ENCODE results near the gene SLAIN2. TPM values are rescaled to one million over a fixed set of nuclear protein-coding genes. Genes with fewer than 3 reads are reported as not detected.
A peak's percentile ranks its signal among the peaks of the same experiment; 100 is the strongest.

The SLAIN2 gene
- total and polyA plus RNA-seq, 11 donors = 26.0 to 178 (median 124) TPM

- TF ChIP-seq POLR2A (IDR thresholded peaks at IDR 0.05) (no peak), CTCF (IDR thresholded peaks at IDR 0.05) (no peak)
- Histone ChIP-seq H3K9me3 (no peaks in the 10 kb centered on the region), H3K4me3 (peak overlapping the region; percentile 77 to 97 (median 93)), H3K27me3 (no peaks in the 10 kb centered on the region), H3K27ac (peak overlapping the region; percentile 94 to 99 (median 98)), H3K4me1 (peaks cover 3 to 69% (median 46%) of the 10 kb centered on the region in 12 donors), H3K36me3 (no peaks in the 10 kb centered on the region)
- WGBS, 4 donors = 0 to 1% (median 0%) methylated on average over 5 of the region's 5 CpGs
- DNase-seq (no peak), ATAC-seq (no peak)
- intact Hi-C loops (cut with DNase I) = loop anchor here in 1 of 10 donors (5.0 kb wide), 1 partner anchor 70 kb away; no protein-coding TSS in a partner anchor
Observed at GRCh38 chr4:48342606-48342880, 1.2 kb downstream of the SLAIN2 start.

DNA sequence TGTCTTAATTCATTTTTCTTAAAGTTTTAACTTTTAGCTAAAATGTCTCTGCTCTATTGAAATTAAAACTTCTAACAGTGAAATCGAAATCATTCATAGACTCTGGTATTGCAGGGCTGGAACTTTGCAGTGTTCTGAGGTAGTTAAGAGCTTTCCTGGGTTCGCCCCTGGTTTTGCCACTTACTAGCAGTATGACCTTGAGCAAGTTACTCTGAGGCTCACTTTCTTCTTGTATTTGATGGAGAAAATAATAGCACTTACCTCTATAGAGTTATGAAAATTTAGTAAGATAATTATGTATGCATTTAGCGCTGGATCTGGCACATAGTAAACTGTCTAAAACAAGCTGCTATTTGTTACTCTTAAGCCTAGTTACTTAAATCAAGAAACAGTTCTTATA is 1.7 kb downstream of the SLAIN2 start:
- no peak for ATAC-seq
- intact Hi-C loops (cut with DNase I) = loop anchor here in 1 of 10 donors (5.0 kb wide), 1 partner anchor 71 kb away; no protein-coding TSS in a partner anchor
- DNase-seq = no peak
- TF ChIP-seq CTCF (IDR thresholded peaks at IDR 0.05) (no peak), POLR2A (IDR thresholded peaks at IDR 0.05) (no peak)
- Histone ChIP-seq H3K27me3 (no peaks in the 10 kb centered on the region), H3K9me3 (no peaks in the 10 kb centered on the region), H3K27ac (peak overlapping the region in 8 of 12 donors; percentile 36 to 99 (median 98)), H3K4me1 (peaks cover 3 to 67% (median 47%) of the 10 kb centered on the region in 12 donors), H3K4me3 (peak overlapping the region; percentile 77 to 97 (median 93)), H3K36me3 (no peaks in the 10 kb centered on the region)
- WGBS, 4 donors = 23 to 31% (median 29%) methylated on average over 3 of the region's 3 CpGs

- peaks cover 3 to 67% (median 46%) of the 10 kb centered on the region in 12 donors for H3K4me1 ChIP-seq
- H3K9me3 ChIP-seq = no peaks in the 10 kb centered on the region
- intact Hi-C loops (cut with DNase I) = loop anchor here in 1 of 10 donors (5.0 kb wide), 1 partner anchor 71 kb away; no protein-coding TSS in a partner anchor
- peak overlapping the region in 9 of 12 donors; percentile 77 to 97 (median 92) for H3K4me3 ChIP-seq
- TF ChIP-seq POLR2A (IDR thresholded peaks at IDR 0.05) = no peak
- TF ChIP-seq CTCF (IDR thresholded peaks at IDR 0.05) = no peak
- H3K36me3 ChIP-seq = no peaks in the 10 kb centered on the region
- ATAC-seq (no peak), DNase-seq (no peak)
- H3K27me3 ChIP-seq = no peaks in the 10 kb centered on the region
- H3K27ac ChIP-seq = peak overlapping the region in 6 of 12 donors; percentile 7 to 99 (median 98)
- 38 to 49% (median 45%) methylated on average over 1 of the region's 1 CpG for whole genome bisulfite sequencing, 4 donors
Observed at GRCh38 chr4:48343551-48343950, 2.2 kb downstream of the SLAIN2 start.

DNA sequence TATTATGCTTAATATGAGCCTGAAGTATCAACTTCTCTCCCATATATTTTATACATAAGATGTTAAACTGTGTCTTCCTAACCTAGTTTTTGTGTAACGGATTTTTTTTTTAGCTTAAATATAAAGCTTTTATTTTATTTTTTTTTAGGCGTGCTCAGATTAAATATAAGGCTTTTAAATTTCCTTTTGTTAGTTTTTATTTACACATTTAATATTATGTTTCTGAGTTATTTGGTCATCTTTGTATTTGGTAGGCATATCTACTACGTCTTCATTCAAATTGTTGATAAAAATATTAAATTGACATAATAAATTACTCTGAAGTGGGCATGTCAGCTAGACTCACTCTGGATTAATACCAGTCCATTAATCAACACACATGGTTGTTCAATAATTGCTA is 4.2 kb downstream of the SLAIN2 start:
- WGBS, 4 donors = 90 to 95% (median 90%) methylated on average over 3 of the region's 3 CpGs
- Histone ChIP-seq H3K27ac (no peak overlapping the region), H3K27me3 (no peaks in the 10 kb centered on the region), H3K4me3 (no peak overlapping the region), H3K9me3 (no peaks in the 10 kb centered on the region), H3K4me1 (peaks cover 3 to 73% (median 57%) of the 10 kb centered on the region in 12 donors), H3K36me3 (no peaks in the 10 kb centered on the region)
- ATAC-seq = no peak
- no peak for TF ChIP-seq CTCF (IDR thresholded peaks at IDR 0.05)
- DNase-seq = no peak
- intact Hi-C loops (cut with DNase I) = no loop called here

All from heart left ventricle (tissue), 16 donors.